NCI-H1105 treated with DMSO at 0.1 percent for 48 hours (cell line): ENCODE measurements around the gene CDCP2.

Source experiments
- DNase-seq: peaks from one replicate; lab custom pipeline; 2025; lab: John Stamatoyannopoulos, UW

The CDCP2 gene

DNA sequence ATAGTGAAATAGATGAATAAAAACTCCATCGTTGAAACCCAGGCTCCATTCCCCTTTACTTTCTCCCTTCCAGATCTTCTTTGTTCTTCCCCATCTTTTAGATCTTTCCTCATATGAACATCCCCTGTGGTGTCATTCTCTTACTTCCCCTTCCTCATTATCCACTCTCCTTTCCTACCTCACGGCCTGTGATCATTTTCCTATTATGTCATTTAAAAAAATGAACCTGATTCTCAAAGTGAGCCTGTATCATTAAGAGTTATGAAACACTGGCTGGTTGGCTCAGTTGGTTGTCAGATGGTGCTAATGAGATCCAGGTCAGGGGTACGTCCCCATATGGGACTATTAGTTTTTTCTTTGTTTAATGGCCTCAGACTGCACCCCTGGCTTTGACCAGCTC, 61.1 kb downstream of the CDCP2 start:
- no peak for DNase-seq

- DNase-seq, result no peak
Observed at GRCh38 chr1:54088385-54088784, 64.4 kb downstream of the CDCP2 start.

- DNase-seq, result no peak
Observed at GRCh38 chr1:54086754-54087153, 66.0 kb downstream of the CDCP2 start.

GRCh38 chr1:54084794-54085193, 68.0 kb downstream of the CDCP2 start:
- DNase-seq, result no peak
